HG03045 (cell line): ENCODE measurements around the gene ATP11A.

Experiments
- ATAC-seq: cut with Tn5 transposase; IDR thresholded peaks from one replicate; pipeline ENCODE4 v1.9.1; 2021; ENCODE audit warnings: mild to moderate bottlenecking, moderate library complexity; ENCODE audit not compliant: unreplicated experiment

The ATP11A gene

GRCh38 chr13:112813552-112813951 is 123.7 kb downstream of the ATP11A start:
- no peak for ATAC-seq

GRCh38 chr13:112814905-112815585 is 125.2 kb downstream of the ATP11A start:
- no peak for ATAC-seq

- ATAC-seq = no peak
Observed at GRCh38 chr13:112815871-112816270, 126.0 kb downstream of the ATP11A start.

GRCh38 chr13:112818040-112818697 is 128.3 kb downstream of the ATP11A start:
- no peak for ATAC-seq

GRCh38 chr13:112818698-112819045 is 128.8 kb downstream of the ATP11A start:
- ATAC-seq = no peak

- no peak for ATAC-seq
Observed at GRCh38 chr13:112819111-112819510, 129.3 kb downstream of the ATP11A start.

- no peak for ATAC-seq
Observed at GRCh38 chr13:112819816-112820215, 130.0 kb downstream of the ATP11A start.

- ATAC-seq = no peak
Observed at GRCh38 chr13:112820318-112820717, 130.5 kb downstream of the ATP11A start.

- ATAC-seq = no peak
Observed at GRCh38 chr13:112821340-112822055, 131.7 kb downstream of the ATP11A start.

GRCh38 chr13:112822851-112823250 is 133.0 kb downstream of the ATP11A start:
- ATAC-seq = no peak

GRCh38 chr13:112824429-112824828 is 134.6 kb downstream of the ATP11A start:
- no peak for ATAC-seq

- no peak for ATAC-seq
Observed at GRCh38 chr13:112825071-112825470, 135.2 kb downstream of the ATP11A start.

GRCh38 chr13:112825875-112826274 is 136.0 kb downstream of the ATP11A start:
- ATAC-seq = no peak

GRCh38 chr13:112826565-112826964 is 136.7 kb downstream of the ATP11A start:
- no peak for ATAC-seq

- ATAC-seq = no peak
Observed at GRCh38 chr13:112828082-112828699, 138.4 kb downstream of the ATP11A start.

- no peak for ATAC-seq
Observed at GRCh38 chr13:112828756-112829155, 138.9 kb downstream of the ATP11A start.

- ATAC-seq = no peak
Observed at GRCh38 chr13:112831196-112831595, 141.4 kb downstream of the ATP11A start.

- ATAC-seq = no peak
Observed at GRCh38 chr13:112831801-112832200, 142.0 kb downstream of the ATP11A start.

- no peak for ATAC-seq
Observed at GRCh38 chr13:112832811-112833210, 143.0 kb downstream of the ATP11A start.

GRCh38 chr13:112833551-112834257 is 143.9 kb downstream of the ATP11A start:
- ATAC-seq = no peak

GRCh38 chr13:112835344-112835743 is 145.5 kb downstream of the ATP11A start:
- no peak for ATAC-seq
